Activated T-cell treated with anti-CD3 and anti-CD28 coated beads for 4 hours (primary cell): ENCODE measurements around the gene TMEM30B.

Experiments used
- DNase-seq: peaks from one replicate; pipeline ENCODE4 v3.0.0-alpha.2; 2020

The TMEM30B gene

DNA sequence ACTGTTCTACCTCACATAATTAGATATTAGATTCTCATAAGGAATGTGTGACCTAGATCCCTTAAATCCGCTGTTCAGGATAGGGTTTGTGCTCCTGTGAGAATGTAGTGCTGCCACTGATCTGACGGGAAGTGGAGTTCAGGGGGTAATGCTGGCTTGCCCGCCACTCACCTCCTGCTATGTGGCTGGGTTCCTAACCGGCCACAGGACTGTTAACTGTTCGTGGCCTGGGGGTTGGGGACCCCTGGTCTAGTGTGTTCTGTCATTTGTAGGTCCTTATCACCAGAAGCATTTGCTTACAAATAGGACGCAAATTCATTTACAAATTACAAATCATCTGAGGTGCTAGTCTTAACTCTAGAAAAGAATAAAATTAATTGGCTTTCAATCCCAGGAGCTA lies 16.4 kb upstream of the TMEM30B start:
- no peak for DNase-seq

DNA sequence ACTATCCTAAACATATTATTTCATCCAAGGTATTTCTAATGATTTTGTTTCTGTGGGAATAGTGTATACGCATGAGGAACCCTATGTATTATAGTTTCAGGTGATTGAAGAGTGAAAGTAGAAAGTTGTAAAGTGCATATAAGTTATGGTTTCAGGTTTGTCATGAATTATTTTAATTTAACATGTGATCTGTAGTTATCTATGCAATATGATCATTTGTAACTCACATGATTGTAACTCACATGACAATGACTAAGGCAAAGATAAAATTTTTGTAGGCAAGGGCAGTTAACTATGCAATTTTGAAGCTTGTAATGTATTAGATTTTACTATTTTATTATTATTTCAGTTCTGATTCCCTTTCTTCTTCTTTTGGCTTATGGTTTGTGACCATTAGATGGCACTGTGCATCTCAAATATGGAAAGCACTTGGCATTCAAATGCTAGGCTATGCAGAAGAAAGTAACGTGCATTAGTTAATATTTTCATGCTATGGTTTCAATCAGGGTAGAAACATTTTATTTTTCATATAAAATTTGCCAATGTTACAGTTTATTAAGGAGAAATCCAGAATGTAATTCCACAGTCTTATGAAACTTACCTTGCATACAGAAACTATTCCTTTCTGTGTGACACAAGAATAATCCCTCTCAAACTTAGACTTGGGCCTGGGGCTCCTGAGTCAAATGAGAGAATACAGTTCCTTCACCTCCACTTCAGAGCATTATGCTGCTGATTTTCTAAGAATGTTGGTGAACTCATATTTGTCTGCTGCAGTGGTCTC lies 15.8 kb upstream of the TMEM30B start:
- no peak for DNase-seq

DNA sequence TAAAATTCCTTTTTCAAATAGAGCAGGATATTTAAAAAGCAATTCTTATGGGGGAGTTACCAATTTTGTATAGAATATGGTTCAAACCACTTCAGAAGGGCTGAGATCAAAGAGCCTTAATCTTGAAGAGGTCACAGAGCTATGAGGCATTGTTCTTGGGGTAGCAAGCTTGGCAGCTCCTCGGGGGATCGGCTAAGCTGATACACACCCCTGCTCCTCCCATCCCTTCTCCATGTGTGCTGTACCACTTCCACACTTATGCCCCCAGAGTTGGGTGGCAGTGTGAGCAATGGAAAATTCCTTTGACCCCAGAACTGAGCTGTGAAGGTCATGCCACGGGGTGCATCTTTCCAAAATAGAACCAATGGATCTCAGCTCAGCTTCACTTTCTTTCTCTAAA lies 15.0 kb upstream of the TMEM30B start:
- no peak for DNase-seq

DNA sequence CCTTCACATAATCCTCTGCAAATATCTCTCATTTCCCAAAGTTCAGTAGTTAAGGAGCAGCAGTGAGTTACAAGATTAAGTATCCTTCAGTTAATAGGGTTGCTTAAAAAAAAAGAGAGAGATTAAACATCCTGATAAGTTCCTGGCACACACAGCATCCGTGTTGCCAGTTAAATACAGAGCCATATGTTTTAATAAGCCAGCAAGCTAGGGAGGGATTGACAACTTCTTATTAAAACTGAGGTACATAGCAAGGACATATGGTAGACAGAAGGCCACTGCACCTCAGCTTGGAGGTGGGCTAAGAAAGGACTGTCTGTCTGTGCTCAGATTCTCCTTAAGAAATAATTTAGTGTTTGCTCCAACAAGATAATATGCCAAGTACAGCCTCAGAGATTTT lies 9.6 kb upstream of the TMEM30B start:
- no peak for DNase-seq

GRCh38 chr14:61288720-61289119 lies 7.6 kb upstream of the TMEM30B start:
- DNase-seq, result no peak

DNA sequence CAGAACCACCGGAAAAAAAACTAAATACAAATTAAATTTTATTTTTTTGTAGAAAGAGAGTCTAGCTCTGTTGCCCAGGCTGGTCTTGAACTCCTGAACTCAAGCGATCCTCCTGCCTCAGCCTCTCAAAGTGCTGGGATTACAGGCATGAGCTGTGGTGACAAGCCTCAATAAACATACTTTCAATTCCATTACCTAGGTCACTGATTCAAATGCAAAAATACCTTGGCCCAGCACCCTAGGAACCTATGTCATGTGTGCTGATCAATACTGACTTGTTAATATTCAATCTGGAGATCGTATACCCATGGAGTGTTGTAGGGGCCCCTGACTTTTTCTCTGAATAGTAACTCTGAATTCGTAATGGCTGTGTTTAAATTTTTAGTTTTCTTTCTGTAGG lies 7.1 kb upstream of the TMEM30B start:
- DNase-seq, result no peak

DNA sequence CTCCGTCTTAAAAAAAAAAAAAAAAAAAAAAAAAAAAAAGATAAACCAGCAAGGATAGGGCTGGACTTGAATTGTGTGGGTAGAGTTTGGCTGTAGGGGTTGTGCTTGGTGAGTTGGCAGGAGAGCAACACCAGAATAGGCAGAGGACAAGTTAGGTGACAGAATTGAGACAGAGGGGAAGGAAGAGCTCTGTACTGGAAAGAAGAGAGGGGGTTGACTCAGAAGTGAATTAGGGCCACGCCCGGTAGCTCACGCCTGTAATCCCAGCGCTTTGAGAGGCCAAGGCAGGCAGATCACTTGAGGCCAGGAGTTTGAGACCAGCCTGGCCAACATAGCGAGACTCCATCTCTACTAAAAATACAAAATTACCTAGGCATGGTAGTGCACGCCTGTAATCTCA lies 6.1 kb upstream of the TMEM30B start:
- no peak for DNase-seq

GRCh38 chr14:61285364-61285763 lies 4.2 kb upstream of the TMEM30B start:
- DNase-seq, result no peak

GRCh38 chr14:61284001-61284400 lies 2.9 kb upstream of the TMEM30B start:
- DNase-seq, result no peak

DNA sequence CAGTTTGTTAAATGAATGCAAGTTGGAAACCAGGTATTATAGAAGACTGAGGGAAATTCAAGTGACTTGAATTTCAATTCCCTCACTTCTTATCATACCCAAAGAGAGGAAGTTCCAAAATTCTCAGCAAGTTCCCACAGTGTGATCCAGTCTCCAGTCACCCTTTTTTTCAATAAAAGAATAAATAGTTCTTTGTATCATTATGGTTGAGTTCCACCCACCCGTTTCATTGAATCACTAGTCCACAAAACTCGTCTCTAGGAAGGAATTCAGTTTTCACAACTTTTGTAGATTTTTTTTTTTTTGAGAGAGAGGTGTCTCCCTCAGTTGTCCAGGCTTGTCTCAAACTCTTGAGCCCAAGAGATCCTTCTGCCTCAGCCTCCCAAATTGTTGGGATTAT lies 1.6 kb upstream of the TMEM30B start:
- no peak for DNase-seq

GRCh38 chr14:61281948-61282275 lies 774 bp upstream of the TMEM30B start:
- DNase-seq, result no peak

- DNase-seq, result peak; percentile 69
Observed at GRCh38 chr14:61280526-61281185, 482 bp downstream of the TMEM30B start.

DNA sequence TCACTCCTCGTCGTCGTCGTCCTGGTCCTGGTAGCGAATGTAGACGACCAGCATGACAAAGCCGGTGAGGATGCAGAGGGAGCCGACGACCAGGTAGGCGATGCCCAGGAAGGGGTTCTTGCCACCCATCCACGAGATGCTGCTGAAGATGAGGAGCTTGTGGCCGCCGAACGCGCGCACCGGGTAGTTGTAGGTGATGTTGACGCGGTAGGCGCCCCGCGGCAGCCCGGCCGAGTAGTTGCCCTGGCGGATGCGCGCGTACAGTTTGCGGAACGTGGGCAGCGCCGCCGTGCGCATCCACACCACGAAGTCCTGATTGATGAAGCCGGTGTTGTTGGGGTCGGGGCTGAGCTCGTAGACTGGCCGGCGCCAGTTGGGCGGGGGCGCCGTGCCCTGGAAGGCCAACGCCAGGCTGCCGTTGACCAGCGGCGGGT lies 1.0 kb downstream of the TMEM30B start:
- peak; percentile 16 for DNase-seq

DNA sequence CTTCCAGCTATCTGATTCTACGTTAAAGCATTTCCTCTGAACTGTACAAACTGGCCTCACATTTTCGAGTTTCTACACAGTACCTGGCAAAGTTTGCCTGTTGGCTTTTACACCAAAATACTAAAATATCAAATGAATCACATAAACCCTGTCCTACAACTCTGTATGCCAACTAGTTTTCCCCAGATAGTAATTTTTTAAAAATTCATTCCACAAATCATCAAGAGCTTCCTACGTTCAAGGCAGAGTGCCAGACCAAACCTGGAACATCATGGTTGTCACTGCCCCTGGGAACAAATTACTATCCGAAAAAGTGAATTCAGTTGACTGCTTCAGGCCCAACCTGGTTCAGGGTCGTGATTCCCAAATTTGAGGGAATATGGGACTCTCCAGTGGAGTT lies 2.1 kb downstream of the TMEM30B start:
- no peak for DNase-seq

DNA sequence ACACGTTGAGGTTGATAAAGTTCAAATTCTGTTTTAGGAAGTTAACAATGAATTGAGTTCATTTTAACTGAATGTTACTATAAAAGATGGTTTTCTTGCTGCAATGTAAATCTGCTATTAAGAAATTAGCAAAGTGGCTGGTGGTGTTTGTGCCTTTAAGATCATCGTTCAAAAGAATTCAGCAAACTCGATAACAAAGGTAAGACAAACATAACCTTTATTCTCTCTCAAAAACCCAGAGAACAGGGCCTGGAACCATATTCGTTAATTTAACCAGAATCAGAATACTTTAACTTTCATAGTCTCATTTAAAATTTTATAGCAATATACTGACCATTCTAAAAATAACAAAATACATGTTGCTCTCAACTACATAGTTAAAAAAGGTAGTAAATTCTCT lies 3.4 kb downstream of the TMEM30B start:
- DNase-seq, result no peak

DNA sequence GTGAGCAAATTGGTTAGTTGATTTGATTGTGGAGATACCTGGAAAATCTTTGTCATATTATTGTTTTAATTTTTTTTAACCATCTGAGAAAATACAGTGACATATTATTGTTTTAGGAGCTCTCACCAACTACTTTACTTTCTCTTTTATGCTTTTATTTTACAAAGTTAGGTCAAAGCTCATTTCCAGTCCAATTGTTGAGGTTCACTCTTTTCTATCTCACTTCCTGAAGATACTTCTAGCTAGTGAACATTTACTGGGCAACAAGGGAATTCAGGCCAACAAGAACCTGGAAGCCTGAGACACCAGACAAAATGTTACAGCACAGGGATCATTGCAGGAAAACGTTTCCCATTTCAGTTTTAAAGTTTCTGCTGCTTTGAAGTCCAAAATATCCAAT lies 3.9 kb downstream of the TMEM30B start:
- DNase-seq, result no peak

GRCh38 chr14:61271552-61271951 lies 9.6 kb downstream of the TMEM30B start:
- DNase-seq, result no peak

DNA sequence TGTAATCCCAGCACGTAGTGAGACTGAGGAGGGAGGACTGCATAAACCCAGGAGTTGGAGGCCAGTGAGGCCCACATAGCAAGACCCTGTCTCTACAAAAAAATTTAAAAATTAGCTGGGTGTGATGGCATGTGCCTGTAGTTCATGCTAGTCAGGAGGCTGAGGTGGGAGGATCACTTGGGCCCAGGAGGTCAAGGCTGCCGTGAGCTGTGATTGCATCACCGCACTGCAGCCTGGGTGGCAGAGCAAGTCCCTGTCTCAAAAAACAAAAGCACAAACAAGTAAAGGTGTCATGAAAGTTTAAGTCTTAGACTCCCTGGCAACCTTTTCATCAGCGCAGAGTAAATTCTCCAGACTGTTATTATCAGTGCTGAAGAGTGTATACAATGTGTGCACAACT lies 10.4 kb downstream of the TMEM30B start:
- DNase-seq, result no peak

GRCh38 chr14:61269321-61270083 lies 11.6 kb downstream of the TMEM30B start:
- DNase-seq, result peak; percentile 67

DNA sequence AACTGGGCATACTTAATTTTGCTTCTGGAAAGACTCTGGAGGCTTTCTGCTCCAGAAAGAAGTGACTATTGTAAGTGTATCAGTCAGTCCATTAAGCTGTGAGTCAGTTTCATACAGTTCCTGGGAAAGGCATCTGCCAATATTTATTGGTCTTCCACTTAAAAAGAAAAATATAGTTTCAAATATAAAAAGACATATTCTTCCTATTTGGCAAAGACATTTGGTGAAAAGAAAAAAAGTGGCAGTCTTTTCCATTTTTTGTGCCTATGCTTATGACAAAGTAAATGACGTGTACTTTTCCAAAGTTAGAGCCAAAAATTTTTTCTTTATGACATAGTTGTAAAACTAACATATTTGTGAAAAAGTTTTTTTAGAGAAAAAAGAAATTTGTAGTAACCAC lies 12.3 kb downstream of the TMEM30B start:
- DNase-seq, result no peak

GRCh38 chr14:61266891-61267740 lies 14.0 kb downstream of the TMEM30B start:
- DNase-seq, result no peak

DNA sequence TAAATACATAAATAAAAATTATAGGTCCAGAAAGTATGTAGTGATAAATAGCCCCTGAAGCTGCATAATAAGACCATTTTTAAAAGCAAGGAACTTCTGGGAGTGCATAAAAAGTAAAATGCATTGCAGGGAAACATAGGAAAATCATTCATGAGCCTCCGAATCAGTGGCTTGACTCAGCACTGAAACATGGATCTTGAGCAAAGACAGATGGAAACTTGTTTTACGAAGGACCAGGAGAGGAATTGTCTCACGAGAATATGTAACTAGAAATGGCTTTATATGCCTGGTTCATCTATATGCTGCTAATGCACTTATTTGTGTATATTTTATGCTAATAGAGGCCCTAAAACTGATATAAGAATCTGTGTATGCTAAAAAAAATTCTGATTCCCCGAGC lies 14.7 kb downstream of the TMEM30B start:
- no peak for DNase-seq

DNA sequence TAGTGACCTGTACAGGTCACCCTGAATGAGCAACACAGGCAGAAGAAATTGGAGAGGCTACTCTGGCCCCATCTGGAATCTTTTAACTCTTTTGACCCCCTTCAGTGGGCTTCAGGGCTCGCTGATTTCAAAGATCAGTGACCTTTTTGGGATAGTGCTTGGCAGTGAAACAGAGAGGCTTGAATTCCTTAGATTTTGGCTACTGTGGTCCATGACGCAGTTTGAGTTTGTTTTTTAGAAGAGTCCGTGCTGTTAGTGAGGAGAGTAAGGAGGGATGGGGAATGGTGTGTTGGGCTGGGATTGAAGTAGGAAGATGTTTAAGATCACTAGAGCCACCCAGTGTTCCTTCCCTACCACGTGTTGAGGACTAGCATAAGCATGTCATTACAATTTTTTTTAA lies 16.5 kb downstream of the TMEM30B start:
- DNase-seq, result no peak
